Stimulated activated memory B cell treated with anti-CD40 and anti-IgM and Interleukin-4, amounts not matched to agents 10 μg/mL and 1 μg/mL and 100 μg/mL, for 72 hours (primary cell): ENCODE measurements around the gene MZT2A.
"Not testable (repeated sequence)": the region's sequence is repeated elsewhere in the genome, so short reads cannot be mapped to it uniquely, and the experiment has no call there.

Experiments
- ATAC-seq: fragments of 150-1000 bp; cut with Tn5 transposase; 2 replicates; pipeline ENCODE4 v1.10.0; 2021
- H3K27ac Mint-ChIP-seq: one replicate; pipeline ENCODE4 v1.8.0; 2022; ENCODE audit warnings: mild to moderate bottlenecking, mixed read lengths
- H3K27me3 Mint-ChIP-seq: one replicate; pipeline ENCODE4 v1.8.0; 2022; ENCODE audit warnings: mixed read lengths
- H3K36me3 Mint-ChIP-seq: one replicate; pipeline ENCODE4 v1.8.0; 2022; ENCODE audit warnings: mixed read lengths
- H3K4me1 Mint-ChIP-seq: one replicate; pipeline ENCODE4 v1.8.0; 2022; ENCODE audit warnings: mixed read lengths
- H3K4me3 Mint-ChIP-seq: one replicate; pipeline ENCODE4 v1.8.0; 2022; ENCODE audit warnings: mild to moderate bottlenecking, moderate library complexity, mixed read lengths
- H3K9me3 Mint-ChIP-seq: one replicate; pipeline ENCODE4 v1.8.0; 2022; ENCODE audit warnings: mixed read lengths

The MZT2A gene

GRCh38 chr2:131454914-131455313, 37.3 kb downstream of the MZT2A start:
- H3K4me1 Mint-ChIP-seq, H3K36me3 Mint-ChIP-seq, H3K27me3 Mint-ChIP-seq, H3K27ac Mint-ChIP-seq, H3K9me3 Mint-ChIP-seq, ATAC-seq, H3K4me3 Mint-ChIP-seq: not testable (repeated sequence)

- ATAC-seq, H3K4me3 Mint-ChIP-seq, H3K9me3 Mint-ChIP-seq, H3K27me3 Mint-ChIP-seq, H3K4me1 Mint-ChIP-seq, H3K27ac Mint-ChIP-seq, H3K36me3 Mint-ChIP-seq: not testable (repeated sequence)
Measured at GRCh38 chr2:131451265-131451949, 40.8 kb downstream of the MZT2A start.

- H3K27ac Mint-ChIP-seq, H3K9me3 Mint-ChIP-seq: not testable (repeated sequence)
Measured at GRCh38 chr2:131447981-131448380, 44.2 kb downstream of the MZT2A start.

GRCh38 chr2:131445896-131446295, 46.3 kb downstream of the MZT2A start:
- H3K4me1 Mint-ChIP-seq: peaks cover 6% of the 10 kb centered on the region
- no peaks in the 10 kb centered on the region for H3K9me3 Mint-ChIP-seq
- no peaks in the 10 kb centered on the region for H3K36me3 Mint-ChIP-seq
- H3K27ac Mint-ChIP-seq: no peak overlapping the region
- no peak overlapping the region for H3K4me3 Mint-ChIP-seq
- ATAC-seq: no peak
- H3K27me3 Mint-ChIP-seq: peaks cover 34% of the 10 kb centered on the region

More at GRCh38 chr2:131447981-131448380, 44.2 kb downstream of the MZT2A start:
- H3K27me3 Mint-ChIP-seq: peaks cover 18% of the 10 kb centered on the region
- not testable (repeated sequence) for ATAC-seq, H3K4me3 Mint-ChIP-seq, H3K36me3 Mint-ChIP-seq, H3K4me1 Mint-ChIP-seq

GRCh38 chr2:131445515-131445797, 46.7 kb downstream of the MZT2A start:
- not testable (repeated sequence) for H3K4me3 Mint-ChIP-seq, H3K36me3 Mint-ChIP-seq, H3K9me3 Mint-ChIP-seq, H3K27ac Mint-ChIP-seq, H3K4me1 Mint-ChIP-seq
- ATAC-seq: peak; percentile 47
- peaks cover 38% of the 10 kb centered on the region for H3K27me3 Mint-ChIP-seq

GRCh38 chr2:131444736-131445514, 47.3 kb downstream of the MZT2A start:
- H3K36me3 Mint-ChIP-seq, H3K27ac Mint-ChIP-seq, H3K4me3 Mint-ChIP-seq, H3K4me1 Mint-ChIP-seq, H3K9me3 Mint-ChIP-seq: not testable (repeated sequence)
- ATAC-seq: peak; percentile 31
- H3K27me3 Mint-ChIP-seq: peaks cover 39% of the 10 kb centered on the region

GRCh38 chr2:131440742-131441468, 51.3 kb downstream of the MZT2A start:
- not testable (repeated sequence) for H3K9me3 Mint-ChIP-seq, H3K4me3 Mint-ChIP-seq, H3K27ac Mint-ChIP-seq, H3K4me1 Mint-ChIP-seq, H3K36me3 Mint-ChIP-seq
- ATAC-seq: peak; percentile 52
- peaks cover 27% of the 10 kb centered on the region for H3K27me3 Mint-ChIP-seq
